Karpas-422 (cell line): ENCODE results near the gene HAUS7. TPM values are rescaled to one million over a fixed set of nuclear protein-coding genes. Genes with fewer than 3 reads are reported as not detected.

ENCODE experiments used
- DNase-seq: peaks from one replicate; pipeline ENCODE4 v3.0.0-alpha.2; 2015
- H2AFZ ChIP-seq: fragments of 200-600 bp; sonication (generic); 2 replicates; pipeline ENCODE4 v1.6.1; 2014; ENCODE audit warnings: antibody characterized with exemption, low read length, mixed read lengths
- H3K27ac ChIP-seq: fragments of 200-600 bp; sonication (generic); 2 replicates; pipeline ENCODE4 v1.5.1; 2014; ENCODE audit warnings: mild to moderate bottlenecking, low read length, moderate library complexity
- H3K27me3 ChIP-seq: fragments of 200-600 bp; sonication (generic); 2 replicates; pipeline ENCODE4 v1.6.1; 2014; ENCODE audit warnings: low read length, mixed read lengths
- H3K36me3 ChIP-seq: fragments of 200-600 bp; sonication (generic); 2 replicates; pipeline ENCODE4 v1.6.1; 2014; ENCODE audit warnings: low read length, mixed read lengths; ENCODE audit not compliant: insufficient read depth
- H3K4me1 ChIP-seq: fragments of 200-600 bp; sonication (generic); 2 replicates; pipeline ENCODE4 v1.6.1; 2014; ENCODE audit warnings: mild to moderate bottlenecking, low read length, mixed read lengths
- H3K4me2 ChIP-seq: fragments of 200-600 bp; sonication (generic); 2 replicates; pipeline ENCODE4 v1.6.1; 2014; ENCODE audit warnings: low read length, low read depth, mild to moderate bottlenecking; ENCODE audit not compliant: poor library complexity, severe bottlenecking
- H3K4me3 ChIP-seq: fragments of 200-600 bp; sonication (generic); 2 replicates; pipeline ENCODE4 v1.5.1; 2014; ENCODE audit warnings: mild to moderate bottlenecking, antibody characterized with exemption, low read length, mixed read lengths
- H3K79me2 ChIP-seq: fragments of 200-600 bp; sonication (generic); 2 replicates; pipeline ENCODE4 v1.6.1; 2014; ENCODE audit warnings: mild to moderate bottlenecking, low read length, mixed read lengths
- H3K9ac ChIP-seq: fragments of 200-600 bp; sonication (generic); 2 replicates; pipeline ENCODE4 v1.6.0; 2014; ENCODE audit warnings: low read length
- H3K9me2 ChIP-seq: fragments of 200-600 bp; sonication (generic), shearing (Covaris generic); replicated peaks from 2 replicates; pipeline ENCODE4 v1.6.0; 2014; ENCODE audit warnings: mild to moderate bottlenecking, low read length, moderate library complexity; ENCODE audit not compliant: insufficient read depth
- H3K9me3 ChIP-seq: fragments of 300-700, 200-600 bp; sonication (generic); 2 replicates; pipeline ENCODE4 v1.6.1; 2014; ENCODE audit warnings: low read length, mixed read lengths
- H4K20me1 ChIP-seq: fragments of 200-600 bp; sonication (generic); 2 replicates; pipeline ENCODE4 v1.6.1; 2014; ENCODE audit warnings: mild to moderate bottlenecking, antibody characterized with exemption, low read length, low read depth; ENCODE audit not compliant: insufficient read depth
- total RNA-seq: library from RNA; depleted of rRNA; stranded (reverse); fragments of >200 nt; shearing (Covaris generic); gene quantifications from 2 replicates; pipeline ENCODE4 v1.2.3, GENCODE V29; 2014; ENCODE audit warnings: low replicate concordance

Gene HAUS7
- total RNA-seq, 1 experiment from 2014 or later, result 36.2 TPM

DNA sequence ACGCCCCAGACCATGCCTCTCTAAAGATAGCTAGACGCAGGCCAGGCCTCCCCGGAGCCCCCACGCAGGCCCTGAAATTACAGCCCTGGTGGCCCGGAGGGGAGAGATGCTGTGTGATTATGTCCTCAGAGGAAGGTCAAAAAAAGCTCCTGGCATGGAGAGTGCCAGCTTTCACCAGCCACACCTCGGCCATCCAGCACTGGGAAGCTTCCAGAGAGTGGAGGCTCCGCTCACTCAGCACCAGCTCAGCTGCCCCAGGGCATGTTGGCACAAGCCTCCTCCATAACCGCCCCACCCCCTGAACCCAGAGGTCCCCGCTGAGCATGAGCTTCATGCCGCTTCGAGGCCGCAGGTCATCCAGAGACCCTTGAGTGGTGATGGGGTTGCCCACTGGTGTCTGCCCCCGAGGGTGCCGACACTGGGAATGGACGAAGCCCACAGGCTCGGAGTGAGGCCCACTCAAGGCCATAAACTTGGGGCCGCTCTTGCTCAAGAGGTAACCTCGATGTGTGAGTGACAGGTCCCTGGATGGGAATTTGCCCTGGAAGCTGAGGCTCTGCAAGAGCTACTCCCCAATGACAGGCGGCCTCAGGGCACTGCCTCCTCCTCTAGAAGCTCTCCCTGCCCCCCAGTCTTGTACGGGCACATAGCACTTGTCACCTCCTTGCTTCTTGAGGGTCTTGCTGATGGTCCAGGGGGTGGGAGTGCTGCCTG lies 20.0 kb upstream of the HAUS7 start:
- Histone ChIP-seq H3K4me3 (no peak overlapping the region), H2AFZ (no peak overlapping the region), H3K79me2 (no peaks in the 10 kb centered on the region), H3K27ac (no peak overlapping the region), H3K4me2 (no peak overlapping the region), H3K9me2 (no peaks in the 10 kb centered on the region), H3K27me3 (no peaks in the 10 kb centered on the region), H3K4me1 (no peaks in the 10 kb centered on the region), H3K9me3 (no peaks in the 10 kb centered on the region), H3K36me3 (no peaks in the 10 kb centered on the region), H4K20me1 (no peaks in the 10 kb centered on the region), H3K9ac (no peak overlapping the region)
- DNase-seq, result no peak

DNA sequence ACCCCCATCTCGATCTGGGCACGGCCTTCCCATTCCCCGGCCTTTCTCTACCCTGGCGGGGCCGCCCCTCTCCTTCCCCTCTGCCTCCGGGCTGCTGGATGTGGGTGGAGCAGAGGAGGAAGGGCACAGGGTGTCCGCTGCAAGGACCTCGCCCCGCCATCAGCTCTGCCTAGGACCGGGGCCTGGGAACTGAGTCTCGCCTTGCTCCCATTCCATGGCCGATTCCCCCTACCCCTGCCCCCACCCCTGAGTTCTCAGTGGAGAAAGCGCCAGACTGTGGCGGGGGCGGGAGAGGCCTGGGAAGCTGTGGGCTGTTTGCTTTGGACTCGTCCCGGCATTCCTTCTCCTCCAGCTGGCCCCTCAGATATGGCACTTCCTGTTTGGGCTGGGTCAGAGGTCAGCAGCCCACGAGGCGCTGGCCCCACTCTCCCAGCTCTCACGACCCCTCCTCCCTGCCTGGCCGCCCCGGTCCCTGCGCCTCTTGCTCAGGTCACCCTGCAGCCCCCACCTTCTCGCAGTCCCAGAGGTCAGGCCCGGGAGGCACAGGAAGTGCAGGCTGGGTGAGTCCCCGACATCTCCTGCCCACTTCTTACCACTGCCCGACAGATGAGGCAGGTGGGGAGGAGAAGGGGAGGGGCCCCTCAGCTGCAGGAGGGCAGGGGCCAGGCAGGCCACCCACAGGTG lies 18.0 kb upstream of the HAUS7 start:
- no peak overlapping the region for H2AFZ ChIP-seq
- H3K36me3 ChIP-seq, result no peaks in the 10 kb centered on the region
- H3K9me2 ChIP-seq, result no peaks in the 10 kb centered on the region
- no peak overlapping the region for H3K9ac ChIP-seq
- no peak for DNase-seq
- H3K4me1 ChIP-seq, result no peaks in the 10 kb centered on the region
- H3K27ac ChIP-seq, result no peak overlapping the region
- H3K9me3 ChIP-seq, result no peaks in the 10 kb centered on the region
- no peaks in the 10 kb centered on the region for H3K27me3 ChIP-seq
- no peaks in the 10 kb centered on the region for H4K20me1 ChIP-seq
- H3K4me3 ChIP-seq, result no peak overlapping the region
- H3K79me2 ChIP-seq, result no peaks in the 10 kb centered on the region
- no peak overlapping the region for H3K4me2 ChIP-seq

DNA sequence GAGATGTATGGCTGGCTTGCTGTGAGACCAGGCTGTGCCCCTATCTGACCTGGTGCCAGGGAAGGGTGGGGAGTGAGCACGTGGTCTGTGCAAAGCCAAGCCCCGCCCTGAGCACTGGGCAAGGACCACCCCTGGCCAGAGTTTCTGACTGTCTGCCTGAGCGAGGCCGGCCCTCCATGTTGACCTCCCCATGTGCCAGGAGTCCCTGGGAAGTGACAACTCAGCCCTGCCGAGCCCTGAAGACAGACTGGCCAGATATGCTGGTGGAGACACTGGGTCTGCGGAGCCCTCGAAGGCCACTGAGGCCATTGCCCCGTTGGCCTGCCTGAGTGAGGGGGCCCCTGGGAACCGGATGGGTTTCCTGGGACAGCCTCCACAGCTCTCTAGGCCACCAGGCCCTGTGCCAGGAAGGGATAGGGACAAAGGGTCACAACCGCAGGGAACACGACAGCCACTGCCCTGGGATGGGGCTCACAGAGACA lies 17.3 kb upstream of the HAUS7 start:
- no peak overlapping the region for H3K27ac ChIP-seq
- no peaks in the 10 kb centered on the region for H3K9me3 ChIP-seq
- no peak for DNase-seq
- no peak overlapping the region for H3K4me2 ChIP-seq
- no peaks in the 10 kb centered on the region for H4K20me1 ChIP-seq
- no peak overlapping the region for H3K4me3 ChIP-seq
- H3K9ac ChIP-seq, result no peak overlapping the region
- no peak overlapping the region for H2AFZ ChIP-seq
- no peaks in the 10 kb centered on the region for H3K36me3 ChIP-seq
- no peaks in the 10 kb centered on the region for H3K4me1 ChIP-seq
- no peaks in the 10 kb centered on the region for H3K27me3 ChIP-seq
- H3K79me2 ChIP-seq, result no peaks in the 10 kb centered on the region
- no peaks in the 10 kb centered on the region for H3K9me2 ChIP-seq

DNA sequence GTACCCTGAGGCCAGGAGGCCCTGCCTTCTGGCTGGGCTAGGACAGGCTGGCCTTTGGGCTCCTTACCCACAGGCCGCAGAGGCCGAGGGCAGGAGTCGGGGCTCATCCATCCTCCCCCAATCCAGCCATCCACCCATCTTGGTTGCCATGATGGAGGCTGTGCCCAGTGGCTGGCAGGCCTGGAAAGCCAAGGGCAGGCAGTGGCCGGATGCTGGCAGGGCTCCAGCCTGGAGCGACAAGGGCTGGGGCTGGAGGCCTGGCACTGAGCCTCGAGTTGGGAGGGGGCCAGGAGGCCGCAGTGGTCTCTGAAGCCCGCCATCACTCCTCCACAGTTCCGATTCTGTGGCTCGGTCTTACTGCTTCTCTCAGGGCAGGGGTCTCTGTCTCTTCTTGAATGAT lies 15.8 kb upstream of the HAUS7 start:
- H3K27me3 ChIP-seq, result no peaks in the 10 kb centered on the region
- no peaks in the 10 kb centered on the region for H3K9me2 ChIP-seq
- no peaks in the 10 kb centered on the region for H3K79me2 ChIP-seq
- H3K9ac ChIP-seq, result no peak overlapping the region
- no peak overlapping the region for H3K4me2 ChIP-seq
- H3K27ac ChIP-seq, result no peak overlapping the region
- no peak overlapping the region for H2AFZ ChIP-seq
- no peak for DNase-seq
- no peaks in the 10 kb centered on the region for H3K9me3 ChIP-seq
- no peaks in the 10 kb centered on the region for H4K20me1 ChIP-seq
- no peaks in the 10 kb centered on the region for H3K4me1 ChIP-seq
- H3K36me3 ChIP-seq, result no peaks in the 10 kb centered on the region
- no peak overlapping the region for H3K4me3 ChIP-seq

DNA sequence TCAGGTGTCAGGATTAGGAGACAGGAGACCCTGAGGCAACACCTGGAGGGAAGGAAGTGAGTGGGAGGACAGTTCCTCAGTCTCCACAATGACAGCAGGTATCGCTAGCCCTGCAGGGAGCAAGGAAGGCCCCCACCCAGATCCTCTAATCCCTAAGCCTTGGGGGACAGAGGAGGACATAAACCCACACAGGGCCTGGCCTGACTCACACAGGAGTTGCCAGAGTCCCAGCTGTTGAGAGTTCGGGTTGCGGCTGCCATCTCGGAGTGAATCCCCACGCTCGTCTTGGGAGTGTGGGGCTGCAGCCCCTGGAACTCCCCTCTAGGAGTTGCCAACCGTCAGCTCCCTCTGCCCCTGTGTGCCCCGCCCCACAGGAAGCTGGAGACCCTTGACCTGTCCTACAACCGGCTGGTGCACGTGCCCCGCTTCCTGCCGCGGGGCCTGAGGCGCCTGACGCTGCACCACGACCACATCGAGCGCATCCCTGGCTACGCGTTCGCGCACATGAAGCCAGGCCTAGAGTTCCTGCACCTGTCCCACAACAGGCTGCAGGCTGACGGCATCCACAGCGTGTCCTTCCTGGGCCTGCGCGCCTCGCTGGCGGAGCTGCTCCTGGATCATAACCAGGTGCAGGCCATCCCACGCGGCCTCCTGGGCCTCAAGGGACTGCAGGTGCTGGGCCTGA lies 15.2 kb upstream of the HAUS7 start:
- Histone ChIP-seq H3K4me1 (no peaks in the 10 kb centered on the region), H2AFZ (no peak overlapping the region), H3K27ac (no peak overlapping the region), H4K20me1 (no peaks in the 10 kb centered on the region), H3K4me2 (no peak overlapping the region), H3K9me2 (no peaks in the 10 kb centered on the region), H3K27me3 (no peaks in the 10 kb centered on the region), H3K79me2 (no peaks in the 10 kb centered on the region), H3K36me3 (no peaks in the 10 kb centered on the region), H3K4me3 (no peak overlapping the region), H3K9ac (no peak overlapping the region), H3K9me3 (no peaks in the 10 kb centered on the region)
- DNase-seq, result no peak

DNA sequence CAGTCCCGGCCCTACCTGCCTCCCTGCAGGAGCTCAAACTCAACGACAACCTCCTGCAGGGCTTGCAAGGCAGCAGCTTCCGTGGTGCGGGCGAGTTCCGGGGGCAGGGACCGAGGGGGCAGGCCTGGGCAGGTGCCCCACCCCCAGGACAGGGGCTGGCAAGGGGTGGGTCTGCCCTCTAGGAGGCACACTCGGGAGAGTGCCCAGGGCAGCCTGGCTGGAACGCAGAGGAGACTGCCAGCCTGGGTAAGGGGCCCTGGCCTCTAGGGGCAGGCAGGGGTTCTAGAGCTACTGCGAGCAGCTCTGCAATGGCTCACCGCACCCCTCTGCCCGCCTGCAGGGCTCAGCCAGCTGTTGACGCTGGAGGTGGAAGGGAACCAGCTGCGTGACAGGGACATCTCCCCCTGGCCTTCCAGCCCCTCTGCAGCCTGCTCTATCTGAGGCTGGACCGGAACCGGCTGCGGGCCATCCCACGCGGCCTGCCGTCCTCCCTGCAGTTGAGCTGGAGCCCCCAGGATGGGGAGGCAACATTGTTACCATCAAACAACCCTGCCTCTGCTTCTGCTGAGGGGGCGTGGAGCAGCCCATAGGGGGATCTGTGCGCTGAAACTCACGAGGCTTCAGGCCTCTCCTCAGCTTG lies 12.1 kb upstream of the HAUS7 start:
- Histone ChIP-seq H3K9ac (no peak overlapping the region), H4K20me1 (no peaks in the 10 kb centered on the region), H3K79me2 (no peaks in the 10 kb centered on the region), H3K27me3 (no peaks in the 10 kb centered on the region), H3K27ac (no peak overlapping the region), H3K4me1 (no peaks in the 10 kb centered on the region), H3K9me3 (no peaks in the 10 kb centered on the region), H3K9me2 (no peaks in the 10 kb centered on the region), H3K36me3 (no peaks in the 10 kb centered on the region), H3K4me2 (no peak overlapping the region), H3K4me3 (no peak overlapping the region), H2AFZ (no peak overlapping the region)
- no peak for DNase-seq

DNA sequence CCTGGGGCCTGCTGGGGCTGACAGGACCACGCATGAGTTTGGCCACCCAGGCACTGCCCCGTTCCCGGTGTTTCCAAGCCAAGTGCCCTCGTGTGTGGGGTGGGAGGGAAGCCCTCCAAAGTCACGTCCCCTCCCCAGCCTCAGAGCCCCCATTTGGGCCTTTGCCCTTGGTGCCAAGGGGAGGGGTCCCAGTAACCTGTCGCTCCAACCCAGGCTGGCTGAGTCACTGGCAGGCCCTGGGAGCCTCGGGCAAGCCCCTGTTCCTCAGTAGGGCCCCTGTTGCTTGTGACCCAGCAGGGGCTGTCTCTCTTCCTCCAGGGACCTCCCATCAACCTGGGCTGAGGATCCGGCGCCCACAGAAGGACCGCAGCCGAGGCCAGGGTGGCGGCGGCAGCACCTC lies 10.7 kb upstream of the HAUS7 start:
- Histone ChIP-seq H3K4me1 (no peaks in the 10 kb centered on the region), H3K36me3 (no peaks in the 10 kb centered on the region), H3K9me2 (no peaks in the 10 kb centered on the region), H2AFZ (no peak overlapping the region), H3K4me3 (no peak overlapping the region), H3K27me3 (no peaks in the 10 kb centered on the region), H3K9ac (no peak overlapping the region), H3K9me3 (no peaks in the 10 kb centered on the region), H3K4me2 (no peak overlapping the region), H3K27ac (no peak overlapping the region), H4K20me1 (no peaks in the 10 kb centered on the region), H3K79me2 (no peaks in the 10 kb centered on the region)
- no peak for DNase-seq

DNA sequence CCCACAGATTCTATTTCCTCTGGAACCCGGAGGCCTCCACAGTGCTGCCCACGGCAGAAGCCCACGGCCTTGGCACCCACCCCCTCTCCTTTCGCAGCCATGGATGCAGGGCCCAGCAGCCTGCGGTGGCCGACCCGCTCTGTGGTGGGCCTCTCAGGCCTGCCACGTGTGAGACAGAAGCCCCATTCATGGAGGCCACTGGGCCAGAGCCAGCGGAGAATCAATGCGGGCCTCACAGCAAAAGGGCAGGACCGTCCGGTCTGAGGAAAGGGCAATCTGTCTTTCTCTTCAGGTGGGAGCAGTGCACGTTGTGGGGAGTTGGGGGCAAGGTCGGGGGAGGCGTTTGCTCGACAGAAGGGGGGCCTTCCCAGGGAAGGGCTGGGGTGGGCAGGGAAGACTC lies 8.4 kb upstream of the HAUS7 start:
- H3K9ac ChIP-seq, result no peak overlapping the region
- no peak overlapping the region for H3K4me2 ChIP-seq
- no peaks in the 10 kb centered on the region for H3K27me3 ChIP-seq
- no peak overlapping the region for H3K27ac ChIP-seq
- no peaks in the 10 kb centered on the region for H4K20me1 ChIP-seq
- H3K4me3 ChIP-seq, result no peak overlapping the region
- H3K36me3 ChIP-seq, result no peaks in the 10 kb centered on the region
- H3K4me1 ChIP-seq, result no peaks in the 10 kb centered on the region
- H3K9me2 ChIP-seq, result no peaks in the 10 kb centered on the region
- H3K79me2 ChIP-seq, result no peaks in the 10 kb centered on the region
- DNase-seq, result no peak
- no peaks in the 10 kb centered on the region for H3K9me3 ChIP-seq
- H2AFZ ChIP-seq, result no peak overlapping the region
